Loucy (cell line): Measurements from ENCODE around the gene LTB4R2.
A peak's percentile ranks its signal among the peaks of the same experiment; 100 is the strongest.

Source experiments
- H2AFZ ChIP-seq: fragments of 200-600 bp; sonication (generic); 2 replicates; pipeline ENCODE4 v1.6.0; 2016; ENCODE audit warnings: antibody characterized with exemption, mild to moderate bottlenecking, low read length, moderate library complexity
- H3F3A ChIP-seq: fragments of 200-600 bp; 2 replicates; pipeline ENCODE4 v1.6.0; 2016; ENCODE audit warnings: antibody characterized with exemption, low read depth, mild to moderate bottlenecking
- H3K27me3 ChIP-seq: fragments of 200-600 bp; sonication (generic); 2 replicates; pipeline ENCODE4 v1.6.1; 2014; ENCODE audit warnings: low read length, mild to moderate bottlenecking; ENCODE audit not compliant: insufficient read depth, poor library complexity, severe bottlenecking
- H3K36me3 ChIP-seq: fragments of 200-600 bp; sonication (generic); 2 replicates; pipeline ENCODE4 v1.6.1; 2016; ENCODE audit warnings: low read length; ENCODE audit not compliant: insufficient read depth
- H3K4me1 ChIP-seq: fragments of 200-600 bp; sonication (generic); 2 replicates; pipeline ENCODE4 v1.5.1; 2014; ENCODE audit warnings: low read length, mild to moderate bottlenecking; ENCODE audit not compliant: insufficient read depth, poor library complexity, severe bottlenecking
- H3K4me2 ChIP-seq: fragments of 200-600 bp; sonication (generic); 2 replicates; pipeline ENCODE4 v1.6.0; 2014; ENCODE audit warnings: antibody characterized with exemption, low read length, low read depth, mild to moderate bottlenecking; ENCODE audit not compliant: poor library complexity, severe bottlenecking
- H3K4me3 ChIP-seq: fragments of 200-600 bp; sonication (generic); 2 replicates; pipeline ENCODE4 v1.5.1; 2014; ENCODE audit warnings: low read length, mild to moderate bottlenecking, mixed read lengths; ENCODE audit not compliant: poor library complexity, severe bottlenecking
- H3K79me2 ChIP-seq: fragments of 200-600 bp; sonication (generic); 2 replicates; pipeline ENCODE4 v1.6.1; 2014; ENCODE audit warnings: low read length; ENCODE audit not compliant: insufficient read depth
- H3K9ac ChIP-seq: fragments of 200-600 bp; sonication (generic); 2 replicates; pipeline ENCODE4 v1.6.0; 2014; ENCODE audit warnings: mild to moderate bottlenecking, low read depth, low read length, moderate library complexity; ENCODE audit not compliant: poor library complexity, severe bottlenecking
- H3K9me2 ChIP-seq: fragments of 200-600 bp; sonication (generic); replicated peaks from 2 replicates; pipeline ENCODE4 v1.6.1; 2016; ENCODE audit warnings: low read depth, low read length, mixed read lengths
- H3K9me3 ChIP-seq: fragments of 200-600 bp; sonication (generic); 2 replicates; pipeline ENCODE4 v1.6.1; 2014; ENCODE audit warnings: mild to moderate bottlenecking, antibody characterized with exemption, low read length, low read depth; ENCODE audit not compliant: insufficient read depth
- H4K20me1 ChIP-seq: fragments of 200-600 bp; sonication (generic); 2 replicates; pipeline ENCODE4 v1.6.0; 2014; ENCODE audit warnings: antibody characterized with exemption, low read length, mild to moderate bottlenecking; ENCODE audit not compliant: insufficient read depth, poor library complexity, severe bottlenecking
- CTCF ChIP-seq: fragments of 200-600 bp; sonication (generic); conservative IDR thresholded peaks from 2 replicates; pipeline ENCODE4 v1.5.1; 2014; ENCODE audit warnings: mild to moderate bottlenecking, antibody characterized with exemption, low read length
- EZH2phosphoT487 ChIP-seq: fragments of 200-600 bp; IDR thresholded peaks from 2 replicates; pipeline ENCODE4 v1.6.1; 2018; ENCODE audit warnings: antibody characterized with exemption, mild to moderate bottlenecking, moderate library complexity, borderline replicate concordance

The LTB4R2 gene

GRCh38 chr14:24298892-24299254 is 11.1 kb upstream of the LTB4R2 start:
- Histone ChIP-seq H2AFZ (peak overlapping the region; percentile 97; the same call in 1 of the 2 replicates), H3F3A (no peaks in the 10 kb centered on the region), H3K9me2 (no peaks in the 10 kb centered on the region), H3K4me2 (peak overlapping the region; percentile 99), H3K9ac (peak overlapping the region; percentile 92), H3K36me3 (peaks cover 19% of the 10 kb centered on the region; the same call in 1 of the 2 replicates), H4K20me1 (peaks cover 10% of the 10 kb centered on the region), H3K4me3 (peak overlapping the region; percentile 99), H3K79me2 (peaks cover 24% of the 10 kb centered on the region), H3K27me3 (no peaks in the 10 kb centered on the region), H3K9me3 (no peaks in the 10 kb centered on the region), H3K4me1 (peaks cover 41% of the 10 kb centered on the region)
- TF ChIP-seq CTCF (no peak), EZH2phosphoT487 (no peak)

- peaks cover 41% of the 10 kb centered on the region for H3K4me1 ChIP-seq
- TF ChIP-seq CTCF (no peak), EZH2phosphoT487 (no peak)
- H4K20me1 ChIP-seq: peaks cover 10% of the 10 kb centered on the region
- peak within 1 kb of the TSS; percentile 92 for H3K9ac ChIP-seq
- peak within 1 kb of the TSS; percentile 99 for H3K4me3 ChIP-seq
- peaks cover 24% of the 10 kb centered on the region for H3K79me2 ChIP-seq
- H3K9me3 ChIP-seq: no peaks in the 10 kb centered on the region
- peaks cover 26% of the 10 kb centered on the region; the same call in 1 of the 2 replicates for H3K36me3 ChIP-seq
- H3K4me2 ChIP-seq: peak within 1 kb of the TSS; percentile 99
- H3K27me3 ChIP-seq: no peaks in the 10 kb centered on the region
- no peaks in the 10 kb centered on the region for H3F3A ChIP-seq
- no peaks in the 10 kb centered on the region for H3K9me2 ChIP-seq
- peak within 1 kb of the TSS; percentile 97 for H2AFZ ChIP-seq
Measured at GRCh38 chr14:24299255-24300191, 10.4 kb upstream of the LTB4R2 start, which contains the start of the genes DHRS1 and NOP9. DHRS1 (minus strand) TSS chr14:24299780; CDS start chr14:24299106, 674 bp downstream. NOP9 (plus strand) TSS chr14:24299850; CDS start chr14:24299955, 105 bp downstream.

- H3K9me2 ChIP-seq: no peaks in the 10 kb centered on the region
- no peak for TF ChIP-seq CTCF
- TF ChIP-seq EZH2phosphoT487: no peak
- H3K79me2 ChIP-seq: peaks cover 24% of the 10 kb centered on the region
- H3K4me3 ChIP-seq: peak overlapping the region; percentile 99
- no peaks in the 10 kb centered on the region for H3K27me3 ChIP-seq
- H3K36me3 ChIP-seq: peaks cover 34% of the 10 kb centered on the region; the same call in 1 of the 2 replicates
- H3K9me3 ChIP-seq: no peaks in the 10 kb centered on the region
- H3F3A ChIP-seq: no peaks in the 10 kb centered on the region
- H3K9ac ChIP-seq: peak overlapping the region; percentile 92
- peak overlapping the region; percentile 99 for H3K4me2 ChIP-seq
- peaks cover 41% of the 10 kb centered on the region for H3K4me1 ChIP-seq
- peaks cover 10% of the 10 kb centered on the region for H4K20me1 ChIP-seq
- peak overlapping the region; percentile 97; the same call in 1 of the 2 replicates for H2AFZ ChIP-seq
Measured at GRCh38 chr14:24300326-24300980, 9.5 kb upstream of the LTB4R2 start.
